Astrocyte of the cerebellum (primary cell): ENCODE data around the gene LSM3.

Experiments used
- DNase-seq: peaks from one replicate; pipeline ENCODE4 v3.0.0-alpha.2; 2011; ENCODE audit warnings: low read depth
- H3K4me3 ChIP-seq: 2 replicates; pipeline ENCODE4 v1.5.1; 2011; ENCODE audit warnings: mild to moderate bottlenecking, low read depth, low read length, moderate library complexity
- CTCF ChIP-seq: IDR thresholded peaks from 2 replicates; pipeline ENCODE4 v1.5.1; 2012; ENCODE audit warnings: low read length, low read depth, moderate library complexity, mild to moderate bottlenecking; ENCODE audit errors: missing control alignments
- in situ Hi-C: cut with HindIII; loops from 2 replicates; pipeline ENCODE4 v1.10.0; 2017; ENCODE audit warnings: low sequenced_read_pairs

The LSM3 gene

GRCh38 chr3:14200276-14200675 lies 21.7 kb downstream of the LSM3 start:
- DNase-seq: no peak
- no peak overlapping the region for H3K4me3 ChIP-seq
- no peak for TF ChIP-seq CTCF
- in situ Hi-C loops: no loop called here

GRCh38 chr3:14200841-14201240 lies 22.2 kb downstream of the LSM3 start:
- H3K4me3 ChIP-seq: no peak overlapping the region
- in situ Hi-C loops: no loop called here
- DNase-seq: no peak
- no peak for TF ChIP-seq CTCF

- in situ Hi-C loops: no loop called here
- TF ChIP-seq CTCF: no peak
- DNase-seq: no peak
- H3K4me3 ChIP-seq: no peak overlapping the region
These were observed 23.5 kb downstream of the LSM3 start for GRCh38 chr3:14201940-14202684.

GRCh38 chr3:14202874-14203520 lies 24.4 kb downstream of the LSM3 start:
- no peak for TF ChIP-seq CTCF
- DNase-seq: no peak
- H3K4me3 ChIP-seq: no peak overlapping the region
- in situ Hi-C loops: no loop called here

- TF ChIP-seq CTCF: peak; percentile 89
- peak; percentile 77 for DNase-seq
- in situ Hi-C loops: no loop called here
These were observed 25.0 kb downstream of the LSM3 start for GRCh38 chr3:14203521-14204079.

GRCh38 chr3:14204515-14205284 lies 26.1 kb downstream of the LSM3 start:
- TF ChIP-seq CTCF: no peak
- no peak for DNase-seq
- in situ Hi-C loops: no loop called here
- no peak overlapping the region for H3K4me3 ChIP-seq

More at GRCh38 chr3:14203521-14204079, 25.0 kb downstream of the LSM3 start:
- no peak overlapping the region for H3K4me3 ChIP-seq
